GM12873 (cell line): ENCODE results near the gene GRK1.

Source experiments
- TF ChIP-seq, protein P1 (sequence below): IDR thresholded peaks from 2 replicates; pipeline ENCODE4 v1.5.1; 2012; ENCODE audit warnings: low read depth, mild to moderate bottlenecking, moderate library complexity, low read length, control low read depth; ENCODE audit not compliant: insufficient read depth; ENCODE audit errors: missing control alignments

The GRK1 gene

GRCh38 chr13:113648216-113648610 lies 18.8 kb upstream of the GRK1 start:
- TF ChIP-seq, protein P1, sequence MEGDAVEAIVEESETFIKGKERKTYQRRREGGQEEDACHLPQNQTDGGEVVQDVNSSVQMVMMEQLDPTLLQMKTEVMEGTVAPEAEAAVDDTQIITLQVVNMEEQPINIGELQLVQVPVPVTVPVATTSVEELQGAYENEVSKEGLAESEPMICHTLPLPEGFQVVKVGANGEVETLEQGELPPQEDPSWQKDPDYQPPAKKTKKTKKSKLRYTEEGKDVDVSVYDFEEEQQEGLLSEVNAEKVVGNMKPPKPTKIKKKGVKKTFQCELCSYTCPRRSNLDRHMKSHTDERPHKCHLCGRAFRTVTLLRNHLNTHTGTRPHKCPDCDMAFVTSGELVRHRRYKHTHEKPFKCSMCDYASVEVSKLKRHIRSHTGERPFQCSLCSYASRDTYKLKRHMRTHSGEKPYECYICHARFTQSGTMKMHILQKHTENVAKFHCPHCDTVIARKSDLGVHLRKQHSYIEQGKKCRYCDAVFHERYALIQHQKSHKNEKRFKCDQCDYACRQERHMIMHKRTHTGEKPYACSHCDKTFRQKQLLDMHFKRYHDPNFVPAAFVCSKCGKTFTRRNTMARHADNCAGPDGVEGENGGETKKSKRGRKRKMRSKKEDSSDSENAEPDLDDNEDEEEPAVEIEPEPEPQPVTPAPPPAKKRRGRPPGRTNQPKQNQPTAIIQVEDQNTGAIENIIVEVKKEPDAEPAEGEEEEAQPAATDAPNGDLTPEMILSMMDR, result no peak

GRCh38 chr13:113649212-113649611 lies 17.8 kb upstream of the GRK1 start:
- TF ChIP-seq, protein P1, result no peak

GRCh38 chr13:113650275-113650674 lies 16.7 kb upstream of the GRK1 start:
- TF ChIP-seq, protein P1, result no peak

DNA sequence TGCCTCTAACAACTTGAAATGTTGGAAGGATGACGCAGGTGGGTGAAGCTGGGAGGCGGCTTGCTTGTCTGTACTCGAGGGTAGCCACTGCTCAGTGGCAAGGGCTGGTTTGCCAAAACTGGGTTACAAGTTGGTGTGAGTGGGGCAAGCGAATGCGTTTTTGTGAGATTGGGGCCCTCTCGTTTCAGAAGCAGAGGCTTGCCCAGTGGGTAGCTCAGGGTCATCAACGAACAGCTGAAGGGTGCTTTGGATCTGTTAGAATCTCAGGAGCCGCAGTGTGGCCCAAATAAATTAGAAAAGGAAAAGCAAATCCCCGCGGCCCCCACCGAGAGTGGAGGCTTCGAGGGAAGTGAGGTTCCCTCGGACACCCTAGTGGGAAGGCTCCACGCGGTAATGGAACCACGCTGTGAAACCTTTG lies 16.3 kb upstream of the GRK1 start:
- TF ChIP-seq, protein P1, result no peak

DNA sequence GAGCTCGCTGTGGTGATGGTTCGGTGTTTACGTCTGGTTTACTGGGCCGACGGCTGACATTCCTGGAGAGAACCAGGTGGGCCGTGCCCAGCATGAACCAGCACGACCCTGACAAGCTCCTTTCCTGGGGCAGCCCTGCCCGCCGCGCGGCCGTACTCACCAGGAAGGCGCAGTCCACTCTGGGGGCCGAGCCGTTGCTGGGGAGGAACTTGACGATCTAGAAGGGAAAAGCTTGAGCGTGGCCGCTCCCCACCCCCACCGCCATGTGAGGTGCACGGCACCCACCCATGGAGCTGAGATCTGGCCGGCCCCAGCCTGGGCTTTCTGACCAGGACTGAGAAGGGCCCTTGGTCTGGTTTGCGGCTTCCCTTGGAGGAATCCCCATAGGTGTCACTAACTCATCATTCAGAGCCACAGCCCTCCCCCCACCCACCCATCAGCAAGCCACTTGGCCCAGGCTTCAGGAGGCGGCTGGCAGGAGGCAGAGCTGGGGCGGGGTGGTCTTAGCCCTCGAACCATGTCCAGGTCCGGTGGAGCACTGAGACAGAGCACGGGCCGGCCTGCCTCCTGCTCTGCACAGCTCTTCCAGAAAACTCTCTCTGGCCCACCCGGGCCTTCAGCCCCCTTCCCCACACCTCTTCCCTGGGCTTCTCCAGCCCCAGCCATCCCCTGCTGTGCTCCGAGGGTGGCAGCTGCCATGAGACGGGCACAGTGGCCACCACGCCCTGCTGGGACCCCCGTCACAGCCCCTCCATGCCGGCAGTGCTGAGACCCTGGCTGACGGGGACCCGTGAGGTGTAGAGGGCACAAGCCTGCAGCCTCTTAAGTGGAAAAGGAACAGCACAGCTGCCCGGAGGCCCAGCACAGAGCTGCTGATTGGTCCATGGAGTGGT lies 15.3 kb upstream of the GRK1 start:
- TF ChIP-seq, protein P1, result no peak

- TF ChIP-seq, protein P1, result no peak
Observed at GRCh38 chr13:113652404-113653263, 14.4 kb upstream of the GRK1 start.
